IPS-NIHi11 (cell line): Measurements from ENCODE around the gene THOP1.

Experiments used
- DNase-seq: peaks from one replicate; pipeline ENCODE4 v3.0.0; 2012; ENCODE audit warnings: mixed read lengths, low spot score

THOP1 gene

DNA sequence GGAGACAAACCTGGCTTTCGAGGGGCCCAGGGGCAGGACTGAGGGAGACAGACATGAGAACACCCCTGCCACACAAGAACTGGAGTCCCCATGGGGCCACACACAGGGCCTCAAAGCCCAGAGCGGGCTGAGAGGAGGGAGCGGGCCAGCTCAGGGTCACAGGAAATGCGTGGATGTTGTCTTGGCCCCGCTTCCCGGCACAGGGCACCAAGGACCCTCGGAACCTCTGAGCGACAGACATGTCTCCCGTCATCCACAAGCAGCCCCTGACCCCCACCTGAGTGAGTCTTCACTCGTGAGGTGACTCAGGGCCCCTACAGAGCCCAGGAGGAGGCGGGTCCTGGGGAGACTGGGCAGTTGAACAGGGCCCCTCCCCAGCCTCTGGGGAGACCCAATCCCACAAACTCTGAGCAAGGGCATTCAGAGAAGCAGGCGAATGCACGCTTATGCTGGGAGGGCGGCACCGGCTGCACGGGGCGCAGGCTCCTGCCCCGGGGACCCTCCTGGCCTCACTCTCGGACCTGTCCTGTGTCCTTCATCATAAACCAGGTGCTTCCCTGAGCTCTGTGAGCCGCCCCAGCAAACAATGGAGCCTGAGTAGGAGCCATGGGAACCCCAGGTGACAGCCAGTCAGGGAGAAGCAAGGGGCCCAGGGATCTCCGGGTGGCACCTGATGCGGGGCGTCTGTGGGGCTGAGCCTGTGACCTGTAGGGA is 22.4 kb upstream of the THOP1 start:
- DNase-seq = no peak

DNA sequence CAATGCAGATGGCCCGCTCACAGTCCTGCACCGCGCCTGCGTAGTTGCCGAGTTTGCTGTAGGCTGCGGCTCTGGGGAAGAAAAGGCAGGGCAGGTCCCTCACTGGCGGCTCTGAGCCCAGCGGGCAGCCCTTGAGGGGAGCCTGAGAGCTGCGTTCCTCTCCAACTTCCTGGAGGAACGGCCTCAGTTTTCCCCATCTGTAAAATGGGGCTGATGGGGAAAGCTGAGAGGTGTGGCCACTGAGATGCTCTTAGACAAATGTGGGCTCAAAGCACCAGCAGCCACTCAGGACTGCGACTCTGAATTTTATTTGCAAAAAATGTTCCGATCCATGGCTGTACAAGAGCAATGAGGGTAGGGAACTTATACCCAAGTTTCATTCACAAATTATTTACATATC is 21.6 kb upstream of the THOP1 start:
- no peak for DNase-seq

DNA sequence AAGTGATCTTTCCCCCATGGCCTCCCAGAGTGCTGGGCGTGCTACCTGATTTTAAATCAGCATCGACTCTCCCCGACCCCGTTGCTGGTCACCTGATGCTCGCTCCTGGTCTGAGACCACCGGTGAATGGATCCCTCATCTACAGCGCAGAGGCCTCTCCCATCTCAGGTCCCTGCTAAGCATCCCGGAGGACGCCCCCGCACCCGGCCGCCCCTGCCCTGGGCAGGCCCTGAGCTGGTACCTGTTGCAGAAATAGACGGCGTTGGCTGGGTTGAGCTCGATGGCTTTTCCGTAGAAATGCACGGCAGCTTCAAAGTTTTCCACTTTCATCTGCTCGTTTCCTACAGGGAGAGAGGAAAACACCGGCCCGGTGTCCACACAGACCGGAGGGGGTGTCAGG is 20.4 kb upstream of the THOP1 start:
- DNase-seq = no peak

DNA sequence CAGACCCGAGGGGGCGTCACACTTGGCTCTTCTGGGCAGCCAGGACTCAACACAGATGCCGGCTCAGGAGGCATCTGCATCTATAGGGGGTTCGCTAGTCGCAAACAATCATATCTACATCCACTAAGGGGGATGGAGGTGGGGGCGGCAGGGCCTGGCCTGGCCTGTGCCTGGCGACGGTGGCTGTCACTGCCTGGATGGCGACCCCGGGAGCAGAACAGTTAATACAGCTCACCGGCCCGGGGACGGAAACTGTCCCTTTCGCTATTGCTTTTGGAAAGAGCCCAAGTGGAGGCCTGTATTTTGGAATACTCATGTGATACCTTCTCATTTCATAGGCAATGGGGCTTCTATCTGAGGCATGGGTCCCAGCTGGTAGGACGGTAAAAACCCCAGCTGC is 19.9 kb upstream of the THOP1 start:
- no peak for DNase-seq

DNA sequence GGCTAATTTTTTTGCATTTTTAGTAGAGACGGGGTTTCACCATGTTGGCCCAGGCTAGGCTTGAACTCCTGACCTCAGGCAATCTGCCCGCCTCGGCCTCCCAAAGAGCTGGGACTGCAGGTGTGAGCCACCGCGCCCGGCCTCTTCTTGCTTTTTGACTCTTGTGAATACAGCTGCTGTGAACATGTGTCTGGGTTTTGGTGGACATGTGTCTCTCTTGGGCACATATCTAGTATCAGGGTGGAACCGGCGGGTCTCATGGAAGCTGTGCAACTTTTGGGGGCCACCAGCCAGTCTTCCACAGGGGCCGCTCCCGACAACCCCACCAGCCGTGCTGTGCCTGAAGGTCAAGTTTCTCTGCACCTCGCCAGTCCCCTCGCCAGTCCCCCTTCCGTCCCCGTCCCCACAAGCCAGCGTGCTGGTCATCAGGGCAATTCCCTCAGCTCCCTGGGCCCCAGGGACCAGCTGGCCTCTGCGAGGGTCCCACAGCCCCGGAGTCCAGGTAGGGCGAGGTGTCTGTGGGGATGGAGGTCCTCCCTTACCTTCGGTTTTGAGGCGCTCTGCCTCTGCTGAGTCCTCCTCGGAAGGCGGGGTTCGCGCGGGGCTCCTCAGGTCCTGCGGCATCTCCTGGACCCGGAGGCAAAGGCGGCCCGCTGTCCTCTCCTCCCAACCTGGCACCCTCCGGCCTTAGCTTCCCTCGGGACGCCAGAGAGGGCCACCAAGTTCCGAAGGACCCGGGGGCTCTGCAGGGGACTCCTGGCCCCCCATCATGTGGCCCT is 18.5 kb upstream of the THOP1 start:
- DNase-seq = no peak

DNA sequence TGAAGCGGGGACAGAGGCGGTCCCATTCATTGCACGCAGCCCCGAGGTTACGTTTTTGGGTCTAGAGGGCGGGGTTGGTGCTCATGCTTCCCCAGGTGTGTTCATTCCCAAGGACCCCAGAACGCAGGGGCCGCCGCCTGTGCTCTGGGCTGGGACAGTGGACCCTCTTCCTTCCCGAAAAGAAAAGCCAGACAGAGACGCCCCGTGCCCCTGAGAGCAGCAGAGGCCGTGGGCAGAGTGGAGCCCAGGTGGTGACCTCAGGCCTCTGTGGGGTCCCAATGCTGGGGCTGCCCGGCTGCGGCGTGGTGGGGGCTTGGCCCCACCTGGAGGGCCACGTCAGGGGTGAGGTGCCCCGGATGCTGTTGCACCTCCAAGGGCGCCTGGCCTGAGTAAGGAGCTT is 17.6 kb upstream of the THOP1 start:
- DNase-seq = no peak

DNA sequence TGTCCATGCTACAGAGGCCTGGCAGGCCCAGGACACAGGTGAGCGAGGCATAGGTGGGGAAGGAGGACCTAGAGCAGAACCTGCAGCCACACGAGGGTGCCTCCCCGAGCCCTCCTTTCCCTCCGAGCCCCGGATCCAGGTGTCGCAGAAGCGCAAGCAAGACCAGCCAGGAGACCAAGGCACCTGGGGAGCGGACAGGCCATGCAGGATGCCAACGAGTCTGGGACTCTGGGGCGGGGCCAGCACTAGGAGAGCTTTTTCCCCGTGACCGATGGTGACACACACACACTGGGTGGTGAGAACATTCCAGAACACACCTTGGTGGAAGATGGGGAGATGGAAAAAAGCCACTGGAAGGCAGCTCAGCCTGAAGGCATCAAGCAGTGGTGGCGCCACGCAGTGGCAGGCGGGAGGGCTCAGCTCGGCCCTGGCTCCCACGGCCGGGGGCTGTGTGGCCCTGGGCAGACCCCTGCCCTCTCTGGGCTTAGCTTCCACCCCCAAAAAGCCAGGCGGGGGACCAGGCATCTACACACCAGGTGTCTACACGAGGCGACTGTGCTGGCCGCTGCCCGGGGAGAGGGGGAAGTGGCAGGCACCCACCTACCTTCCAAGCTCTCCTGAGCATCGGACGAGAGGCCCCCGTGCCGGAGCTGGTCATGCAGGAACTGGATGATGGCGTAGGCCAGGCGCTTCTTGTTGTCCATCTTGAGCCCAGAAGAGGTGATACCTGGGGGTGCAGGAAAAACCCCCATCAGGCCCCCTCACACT is 16.8 kb upstream of the THOP1 start:
- no peak for DNase-seq

DNA sequence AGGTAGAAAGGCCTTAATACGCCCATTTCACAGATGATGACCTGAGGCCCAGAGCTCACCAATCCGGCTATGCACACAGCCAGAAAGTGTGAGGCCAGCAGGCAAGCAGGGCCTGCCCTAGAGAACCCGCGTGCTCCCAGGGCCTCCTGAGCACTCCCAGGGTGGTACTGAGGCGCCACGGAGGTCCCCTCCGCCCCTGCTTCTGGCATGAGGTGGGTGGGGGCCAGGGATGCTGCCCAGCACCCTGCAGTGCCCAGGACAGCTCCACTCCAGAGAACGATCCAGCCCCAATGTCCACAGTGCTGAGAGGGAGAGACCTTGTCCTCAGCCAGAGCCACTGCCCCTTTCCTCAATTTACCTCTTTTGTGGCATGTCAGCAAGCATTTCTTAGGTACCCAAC is 16.1 kb upstream of the THOP1 start:
- no peak for DNase-seq

DNA sequence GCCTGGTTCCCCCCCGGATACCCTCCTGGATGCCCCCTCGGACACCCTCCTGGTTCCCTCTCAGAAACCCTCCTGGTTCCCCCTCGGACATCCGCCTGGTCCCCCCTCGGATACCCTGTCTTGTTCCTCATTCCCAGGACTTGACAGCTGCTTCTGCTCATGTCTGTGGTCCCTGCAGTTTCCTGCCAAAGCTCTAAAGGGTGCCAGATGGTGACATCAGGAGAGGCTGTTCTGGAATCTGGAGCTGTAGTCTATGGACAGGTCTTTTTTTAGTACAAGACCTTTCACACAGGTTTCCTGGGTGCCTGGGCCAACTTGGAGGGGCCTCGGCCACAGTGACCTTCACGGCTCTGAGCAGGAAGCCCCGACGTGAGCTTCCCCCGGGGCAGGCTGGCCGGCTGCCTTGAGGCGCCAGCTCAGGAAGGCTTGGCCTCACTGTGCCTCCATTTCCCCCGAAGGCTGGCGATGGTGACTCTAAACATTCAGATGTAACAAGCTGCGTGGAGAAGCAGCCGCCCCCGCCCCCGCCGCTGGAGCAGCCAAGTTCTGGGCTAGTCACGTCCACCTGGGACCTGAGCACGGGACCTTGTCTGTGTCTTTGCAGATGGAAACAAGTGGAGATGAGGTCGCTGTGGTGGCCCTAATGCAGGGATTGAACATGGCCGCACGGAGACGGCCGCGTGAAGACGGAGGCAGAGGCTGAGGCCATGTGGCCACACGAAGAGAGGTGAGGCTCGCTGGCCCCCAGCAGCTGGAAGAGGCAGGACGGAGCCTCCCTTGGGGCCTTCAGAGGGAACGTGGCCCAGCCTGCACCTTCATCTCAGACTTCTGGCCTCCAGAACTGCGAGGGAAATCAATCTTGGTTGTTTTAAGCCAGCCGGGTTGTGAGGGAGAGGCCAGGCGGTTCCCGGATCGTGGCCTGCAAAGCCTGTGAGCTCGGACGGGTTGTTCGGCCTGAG is 15.0 kb upstream of the THOP1 start:
- DNase-seq = no peak

DNA sequence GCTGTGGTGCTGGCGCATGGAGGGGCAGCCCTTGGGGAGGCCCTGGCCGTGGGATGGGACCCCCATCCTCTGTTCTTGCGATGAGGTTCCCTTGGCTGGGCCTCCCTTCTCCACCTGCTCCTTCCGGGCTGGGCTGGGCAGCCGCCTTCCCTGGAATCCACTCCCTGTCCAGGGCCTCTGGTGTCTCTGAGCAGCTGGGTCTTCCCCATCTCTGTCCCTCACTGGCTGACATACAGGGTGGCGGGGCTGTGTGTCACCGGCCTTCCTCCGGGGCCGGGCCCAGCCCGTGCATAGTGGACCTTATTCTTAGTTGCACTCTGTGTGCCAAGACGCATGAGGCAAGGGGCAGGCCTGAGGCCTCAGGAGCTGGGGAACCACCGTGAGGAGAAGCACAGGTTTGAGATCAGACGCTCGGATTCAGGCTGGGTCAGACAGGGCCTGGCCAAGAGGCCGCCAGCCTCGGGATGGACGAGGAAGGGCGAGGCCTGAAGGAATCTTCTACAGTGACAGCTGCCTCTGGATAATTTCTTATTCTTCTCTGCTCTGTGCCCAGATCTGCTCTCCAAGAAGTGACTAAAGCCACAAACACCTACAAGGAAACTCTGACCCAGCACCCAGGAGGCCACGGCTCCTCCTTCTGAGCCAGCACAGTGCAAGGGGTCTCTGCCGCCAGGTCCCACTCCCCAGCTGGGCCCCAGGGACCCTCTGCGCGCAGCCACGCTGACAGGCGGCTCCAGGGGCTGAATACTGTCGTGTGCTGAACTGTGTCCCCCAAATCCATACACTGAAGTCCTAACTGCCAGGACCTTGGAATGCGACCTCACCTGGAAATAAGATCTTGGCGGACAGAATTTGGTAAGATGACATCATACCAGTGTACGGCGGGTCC is 13.3 kb upstream of the THOP1 start:
- DNase-seq = no peak

DNA sequence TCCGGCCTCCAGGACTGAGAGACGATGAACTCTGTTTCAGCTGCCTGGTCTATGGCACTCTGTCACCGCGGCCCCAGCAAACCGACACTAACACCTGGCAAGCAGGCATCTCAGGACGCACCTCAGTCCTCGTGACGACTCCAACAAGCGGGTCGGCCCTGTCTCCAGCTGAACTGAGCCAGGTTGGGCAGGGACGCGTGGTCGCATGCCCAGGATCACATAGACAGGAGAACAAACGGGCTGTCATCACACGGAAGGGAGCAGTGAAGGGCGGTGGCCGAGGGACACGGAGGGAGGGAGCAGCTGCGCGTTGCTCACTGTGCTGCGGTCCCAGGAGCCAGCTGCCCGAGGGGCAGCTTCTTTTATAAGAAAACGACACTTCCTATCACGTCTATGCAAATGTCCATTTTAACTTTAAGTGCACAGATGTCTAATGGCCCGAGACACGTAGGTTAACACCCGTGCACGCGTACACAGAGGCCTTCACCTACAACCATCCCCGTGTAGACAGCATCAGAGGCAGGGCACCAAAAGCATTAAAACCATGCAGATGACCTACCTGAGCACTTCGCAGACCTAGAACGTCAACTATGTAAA is 11.1 kb upstream of the THOP1 start:
- DNase-seq = no peak

DNA sequence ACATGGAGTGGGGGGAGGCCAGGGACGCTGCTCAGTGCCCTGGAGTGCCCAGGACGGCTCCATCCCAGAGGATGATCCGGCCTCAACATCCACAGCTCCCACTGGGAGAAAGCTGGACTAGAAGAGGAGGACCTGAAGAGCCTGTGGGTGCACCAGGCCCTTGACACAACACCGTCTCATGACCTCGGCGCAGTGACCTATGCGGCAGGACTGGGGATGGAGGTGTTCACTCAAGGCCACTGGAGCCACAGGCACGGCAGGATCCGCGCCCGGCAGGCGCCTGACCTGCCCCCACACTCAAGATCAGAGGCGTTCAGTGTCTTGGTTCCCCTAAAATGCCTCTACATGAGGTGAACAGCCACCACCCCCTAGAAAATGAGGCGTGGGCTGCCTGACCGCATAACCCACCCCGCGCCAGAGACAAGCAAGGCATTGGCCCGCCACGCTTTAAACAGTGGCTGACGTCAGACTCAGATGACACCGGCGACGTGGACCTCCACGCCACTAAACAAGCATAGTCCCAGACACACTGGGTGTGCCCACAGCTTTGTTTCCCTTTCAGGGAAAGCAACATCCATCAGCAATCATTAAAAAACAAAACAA is 10.2 kb upstream of the THOP1 start:
- DNase-seq = no peak

DNA sequence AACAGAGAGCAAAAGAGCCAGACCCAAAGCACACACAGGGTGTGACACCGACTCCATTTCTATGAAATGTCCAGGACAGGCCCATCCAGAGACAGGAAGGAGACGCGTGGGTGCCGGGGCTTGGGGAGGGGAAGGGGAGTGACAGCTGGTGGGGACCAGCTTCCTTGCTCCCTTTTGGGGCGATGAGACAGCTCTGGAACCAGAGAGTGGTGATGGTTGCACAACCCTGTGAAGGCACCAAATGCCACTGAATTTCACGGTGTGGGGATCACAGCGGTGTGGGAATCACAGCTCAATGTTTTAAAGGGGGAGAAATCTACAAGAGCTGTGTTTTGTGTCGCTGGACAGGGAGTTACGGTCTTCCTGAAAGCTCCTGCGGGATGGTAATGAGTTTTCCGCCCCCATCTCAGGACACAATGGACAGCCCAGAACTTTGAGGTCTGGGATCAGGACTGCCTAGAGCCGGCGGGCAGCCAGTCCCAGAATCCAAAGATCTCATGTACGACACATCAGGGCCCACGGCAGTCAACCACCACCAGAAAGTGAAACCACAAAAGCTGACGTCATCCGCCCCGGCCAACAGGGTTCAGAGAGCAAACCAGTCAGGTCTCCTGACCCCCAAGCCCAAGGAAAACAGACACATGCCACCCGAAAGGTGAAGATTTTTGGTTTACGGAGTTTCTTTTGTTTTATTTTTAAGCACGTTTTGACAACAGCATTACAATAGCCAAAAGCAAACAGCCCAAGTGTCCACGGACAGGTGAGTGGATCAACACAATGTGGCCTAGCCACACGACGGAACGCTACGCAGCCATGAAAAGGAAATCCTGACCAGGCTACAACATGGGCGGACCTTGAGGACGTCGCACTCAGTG is 9.5 kb upstream of the THOP1 start:
- no peak for DNase-seq

DNA sequence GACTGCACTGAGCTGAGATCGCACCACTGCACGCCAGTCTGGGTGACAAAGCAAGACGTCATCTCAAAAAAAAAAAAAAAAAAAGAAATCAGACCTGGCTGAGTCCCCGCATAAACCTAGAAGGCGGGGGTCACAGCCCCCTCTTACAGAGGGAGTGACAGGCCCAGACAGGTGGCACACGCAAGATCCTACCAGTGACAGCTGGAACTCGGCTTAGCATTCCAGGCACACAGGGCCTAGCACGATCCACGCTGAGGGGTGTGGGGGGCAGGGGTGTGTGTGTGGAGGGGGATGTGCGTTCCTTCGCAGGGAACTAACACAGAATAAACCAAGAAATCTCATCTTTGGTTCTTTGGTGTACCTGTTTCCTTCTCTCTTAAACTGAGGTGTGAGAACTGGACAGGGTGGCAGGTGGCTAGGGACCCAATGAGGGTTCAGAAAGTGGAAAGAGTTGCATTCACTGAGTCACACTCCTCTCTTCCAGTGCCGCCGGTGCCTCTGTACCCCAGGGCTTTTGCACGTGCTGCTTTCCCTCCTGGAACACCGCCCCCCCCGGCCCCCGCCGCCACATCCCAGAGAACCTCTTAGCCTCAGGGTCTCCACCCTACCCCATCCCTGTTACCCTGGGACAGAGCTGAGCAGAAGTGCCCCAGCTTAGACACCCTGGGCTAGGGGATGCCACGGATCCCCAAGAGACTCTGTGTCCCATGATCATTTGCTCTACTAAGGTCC is 7.2 kb upstream of the THOP1 start:
- DNase-seq = no peak

DNA sequence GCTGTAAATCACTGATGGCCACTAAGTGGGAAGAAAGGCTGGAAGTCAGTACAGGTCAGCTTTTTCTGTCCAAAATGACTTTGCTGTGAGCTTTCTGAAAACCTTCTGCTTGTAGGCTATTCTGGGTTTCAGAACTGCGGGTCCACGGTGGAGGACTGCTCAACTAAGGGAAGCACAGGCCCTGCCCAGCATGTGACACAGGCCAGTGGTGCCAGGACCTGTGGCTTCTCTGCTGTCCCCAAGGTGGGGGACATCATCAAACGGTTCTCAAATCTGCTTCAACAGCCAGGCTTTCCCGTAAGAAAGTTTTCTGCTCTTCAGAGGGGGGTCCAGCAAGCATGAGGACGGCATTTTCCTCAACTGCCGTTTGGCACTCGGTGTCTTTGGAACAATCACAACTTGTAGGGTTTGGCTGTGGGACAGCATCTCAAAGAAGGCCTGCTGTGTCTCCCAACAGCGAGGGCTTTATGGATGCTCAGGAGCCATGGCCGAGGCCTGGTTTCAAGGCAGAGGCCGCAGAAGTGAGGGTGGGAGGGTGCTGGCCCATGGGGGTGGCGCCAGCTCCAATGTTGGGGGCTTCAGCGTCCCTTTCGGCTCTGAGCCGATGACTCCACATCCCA is 6.1 kb upstream of the THOP1 start:
- DNase-seq = no peak

DNA sequence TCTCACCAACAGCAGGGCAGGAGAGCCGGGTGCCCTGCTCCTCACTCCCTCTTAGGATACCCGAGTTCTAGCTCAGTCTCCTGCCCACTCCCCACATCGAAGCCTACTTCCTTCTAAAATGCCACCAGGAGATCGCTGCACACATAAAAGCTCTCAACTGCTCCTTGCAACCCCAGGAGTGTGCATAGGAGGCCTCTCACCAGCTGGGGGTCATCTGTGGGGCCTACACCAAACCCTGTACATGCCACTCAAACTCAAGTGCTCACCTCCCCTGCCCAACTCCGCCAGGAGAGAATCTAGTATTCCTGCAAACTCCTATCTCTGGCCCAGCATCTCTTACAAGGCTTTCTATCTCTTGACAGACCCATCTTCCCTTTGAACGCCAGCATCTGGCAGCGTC is 5.0 kb upstream of the THOP1 start:
- no peak for DNase-seq

DNA sequence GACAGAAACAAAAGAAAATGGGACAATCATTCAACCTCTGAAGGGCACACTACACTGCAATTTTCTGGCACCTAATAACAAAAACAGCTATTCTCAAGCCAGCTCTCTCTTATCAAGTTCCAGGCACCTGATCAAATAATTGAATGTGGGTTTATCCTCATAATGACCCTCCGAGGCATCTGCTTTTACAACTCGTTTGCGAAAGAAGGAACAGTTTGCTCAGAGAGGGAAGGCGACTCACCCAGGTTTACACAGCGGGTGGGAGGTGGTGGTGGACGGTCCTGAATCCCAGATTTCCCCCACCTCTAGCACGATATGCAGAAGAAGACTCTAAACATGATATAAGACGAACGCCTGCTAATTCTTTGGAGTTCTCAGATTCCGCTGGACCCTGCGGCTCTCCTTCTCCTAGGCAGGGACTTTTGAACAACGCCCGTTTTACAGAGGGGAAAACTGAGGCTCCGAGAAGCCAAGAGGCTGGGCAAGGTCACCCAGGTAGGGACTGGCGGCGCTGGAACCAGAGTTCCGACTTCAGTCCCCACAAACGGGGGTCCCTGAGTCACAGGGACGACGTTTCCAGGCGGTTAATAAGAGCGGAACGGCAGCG is 2.9 kb upstream of the THOP1 start:
- DNase-seq = no peak
